Naive thymus-derived CD4-positive, alpha-beta T cell (primary cell): ENCODE measurements around the gene S100P. TPM values are rescaled to one million over a fixed set of nuclear protein-coding genes. Genes with fewer than 3 reads are reported as not detected.

ENCODE experiments used
- ATAC-seq: fragments of 150-1000 bp; cut with Tn5 transposase; 2 replicates; pipeline ENCODE4 v1.10.0; 2021; ENCODE audit warnings: mild to moderate bottlenecking, moderate library complexity
- CTCF ChIA-PET: fragments of 350-600 bp; sonication (Branson Sonifier 250); formaldehyde crosslinking; loops from one replicate; lab custom pipeline; 2021; ENCODE audit warnings: antibody characterized with exemption; lab: Charles Lee
- POLR2A ChIA-PET: fragments of 350-600 bp; sonication (Branson Sonifier 250); formaldehyde crosslinking; loops from one replicate; lab custom pipeline; 2021; ENCODE audit warnings: antibody characterized with exemption, inconsistent platforms; lab: Charles Lee
- DNase-seq, 9 donors: peaks; one replicate each; pipeline versions ENCODE4 v3.0.0 to v3.0.0-alpha.2; 2020 to 2022; ENCODE audit warnings: mixed read lengths in 1 of 9
- H3K27ac ChIP-seq: one replicate; pipeline ENCODE4 v1.7.0; 2013; ENCODE audit warnings: mild to moderate bottlenecking, low read depth, low read length, moderate library complexity
- H3K27me3 ChIP-seq, 2 donors: one replicate each; pipeline ENCODE4 v1.7.0; 2013; ENCODE audit warnings: low read length in 2 of 2, mild to moderate bottlenecking in 2 of 2, moderate library complexity in 2 of 2; ENCODE audit not compliant: control insufficient read depth in 2 of 2, insufficient read depth in 2 of 2
- H3K36me3 ChIP-seq, 3 experiments: 1 replicate in 2 of 3; 2 replicates in 1 of 3; pipeline ENCODE4 v1.7.0; 2013; ENCODE audit warnings: low read length in 3 of 3, mild to moderate bottlenecking in 3 of 3, moderate library complexity in 1 of 3; ENCODE audit not compliant: insufficient read depth in 3 of 3, control insufficient read depth in 2 of 3
- H3K4me1 ChIP-seq, 2 donors: one replicate each; pipeline ENCODE4 v1.7.0; 2013; ENCODE audit warnings: low read length in 2 of 2, mild to moderate bottlenecking in 2 of 2, moderate library complexity in 1 of 2; ENCODE audit not compliant: control insufficient read depth in 2 of 2, insufficient read depth in 2 of 2
- H3K4me3 ChIP-seq: 2 replicates; pipeline ENCODE4 v1.7.0; 2013; ENCODE audit warnings: mild to moderate bottlenecking, low read length
- H3K9me3 ChIP-seq, 3 experiments: 1 replicate in 2 of 3; 2 replicates in 1 of 3; pipeline ENCODE4 v1.7.0; 2013; ENCODE audit warnings: low read length in 3 of 3; ENCODE audit not compliant: control insufficient read depth in 2 of 3
- H3K27ac Mint-ChIP-seq, 9 donors: one replicate each; pipeline ENCODE4 v1.8.0; 2020 to 2022; ENCODE audit warnings: mixed read lengths in 9 of 9, mild to moderate bottlenecking in 8 of 9, moderate library complexity in 5 of 9, inconsistent platforms in 2 of 9
- H3K27me3 Mint-ChIP-seq, 5 donors: one replicate each; pipeline ENCODE4 v1.8.0; 2021 to 2022; ENCODE audit warnings: mixed read lengths in 5 of 5, mild to moderate bottlenecking in 1 of 5
- H3K36me3 Mint-ChIP-seq, 5 donors: one replicate each; pipeline ENCODE4 v1.8.0; 2020 to 2022; ENCODE audit warnings: mixed read lengths in 5 of 5, mild to moderate bottlenecking in 3 of 5, inconsistent platforms in 1 of 5
- H3K4me1 Mint-ChIP-seq, 7 donors: one replicate each; pipeline ENCODE4 v1.8.0; 2020 to 2022; ENCODE audit warnings: mixed read lengths in 7 of 7, mild to moderate bottlenecking in 3 of 7, inconsistent platforms in 1 of 7
- H3K4me3 Mint-ChIP-seq, 10 donors: one replicate each; pipeline ENCODE4 v1.8.0; 2020 to 2022; ENCODE audit warnings: mild to moderate bottlenecking in 10 of 10, mixed read lengths in 10 of 10, moderate library complexity in 6 of 10, inconsistent platforms in 2 of 10
- H3K9me3 Mint-ChIP-seq, 11 donors: one replicate each; pipeline ENCODE4 v1.8.0; 2020 to 2022; ENCODE audit warnings: mixed read lengths in 11 of 11, mild to moderate bottlenecking in 4 of 11, inconsistent platforms in 1 of 11, moderate library complexity in 1 of 11
- intact Hi-C, 2 donors: fragments of 100-400 bp; cut with micrococcal nuclease; formaldehyde crosslinking; loops; one replicate each; pipeline ENCODE4 v1.15.1; 2023
- polyA plus RNA-seq, 2 donors: library from polyadenylated mRNA; unstranded; fragments of 300-500 nt; fragmentation: Illumina TruSeq; gene quantifications; one replicate each; pipeline ENCODE4 v1.2.3, GENCODE V29; 2021
- total RNA-seq, 6 experiments: library from RNA in 5 of 6; stranded (reverse) in 5 of 6; gene quantifications; 1 replicate in 5 of 6; 2 replicates in 1 of 6; pipeline ENCODE4 v1.2.3 and lab custom pipeline; 2021 to 2026

The S100P gene
- total and polyA plus RNA-seq, 7 experiments from 2014 or later = 0.65 to 15.7 (median 8.0) TPM; not detected in 3

DNA sequence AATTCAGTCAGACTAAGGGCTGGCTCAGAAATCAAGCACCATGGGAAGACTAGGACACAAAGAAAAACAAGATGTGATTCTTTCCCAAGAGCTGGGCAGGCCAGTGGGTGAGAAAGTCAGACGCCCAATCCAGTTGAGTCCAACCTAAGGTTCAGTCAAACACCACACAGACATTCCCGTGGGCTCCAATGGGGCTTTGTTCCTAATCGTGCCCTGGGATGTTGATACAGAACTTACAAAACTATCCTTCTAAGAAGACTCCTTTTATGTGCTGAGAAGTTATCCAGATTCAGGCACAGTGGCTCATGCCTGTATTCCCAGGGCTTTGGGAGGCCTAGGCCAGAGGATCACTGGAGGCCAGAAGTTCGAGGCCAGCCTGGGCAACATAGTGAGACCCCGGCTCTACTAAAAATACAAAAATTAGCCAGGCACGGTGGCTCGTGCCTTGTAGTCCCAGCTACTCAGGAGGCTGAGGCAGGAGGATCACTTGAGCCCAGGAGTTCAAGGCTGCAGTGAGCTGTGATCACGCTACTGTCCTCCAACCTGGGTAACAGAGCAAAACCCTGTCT is 26.0 kb downstream of the S100P start:
- Histone ChIP-seq H3K27ac (peak overlapping the region; percentile 26), H3K9me3 (no peaks in the 10 kb centered on the region), H3K27me3 (no peaks in the 10 kb centered on the region), H3K4me1 (peaks cover 19 to 20% of the 10 kb centered on the region in 2 donors), H3K36me3 (no peaks in the 10 kb centered on the region), H3K4me3 (no peak overlapping the region)
- ChIA-PET CTCF (interaction anchor here (0.7 to 8.4 kb wide), 14 partner anchors 10 to 362 kb away, joined by 3 to 156 read pairs (median 5); partner anchors contain the start of genes GRPEL1 and MRFAP1L1), POLR2A (interaction anchor here (0.6 to 23.6 kb wide), 9 partner anchors 12 to 351 kb away, joined by 3 to 696 read pairs (median 6); partner anchors contain the start of genes MRFAP1 and S100P)
- Mint-ChIP-seq H3K27me3 (peaks cover 0 to 4% (median 0%) of the 10 kb centered on the region in 5 donors), H3K4me1 (peaks cover 22 to 51% (median 34%) of the 10 kb centered on the region in 7 donors), H3K36me3 (peaks cover 0 to 7% (median 4%) of the 10 kb centered on the region in 5 donors), H3K9me3 (peaks cover 0 to 5% (median 0%) of the 10 kb centered on the region in 11 donors), H3K4me3 (peak overlapping the region in 2 of 10 donors; percentile 40 to 59), H3K27ac (peak overlapping the region in 5 of 9 donors; percentile 12 to 82 (median 51))
- no peak for ATAC-seq
- intact Hi-C loops = loop anchor here (1.0 to 5.0 kb wide), 5 partner anchors 63 to 363 kb away; partner anchors contain the start of gene KIAA0232 (in 1 of the 2)
- no peak for DNase-seq

DNA sequence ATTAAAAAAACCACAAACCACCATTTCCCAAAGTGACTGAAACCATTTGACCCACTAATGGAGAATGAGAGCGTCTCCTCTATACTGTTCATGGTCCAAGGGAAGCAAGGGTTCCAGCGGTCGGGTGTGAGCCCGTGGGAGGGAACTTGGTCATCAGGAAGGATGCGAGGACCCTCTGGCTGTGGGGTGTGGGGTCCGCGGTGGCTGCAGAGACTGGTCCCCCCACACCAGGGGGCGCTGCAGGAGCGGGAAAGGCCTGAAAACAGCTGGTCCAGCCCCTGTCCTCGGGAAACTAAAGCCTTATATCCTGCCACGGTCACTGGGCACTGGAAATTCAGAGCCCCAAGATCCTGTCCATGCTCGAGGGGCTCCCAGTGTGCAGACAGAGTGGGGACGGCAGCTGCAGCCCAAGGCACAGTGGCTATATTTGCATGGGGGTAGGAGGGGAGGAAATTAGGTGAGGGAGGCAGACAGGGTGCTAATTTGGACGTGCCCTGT is 26.6 kb downstream of the S100P start:
- no peak overlapping the region for H3K27ac ChIP-seq
- H3K27me3 Mint-ChIP-seq = peaks cover 0 to 4% (median 0%) of the 10 kb centered on the region in 5 donors
- H3K4me1 ChIP-seq = peaks cover 17 to 19% of the 10 kb centered on the region in 2 donors
- H3K9me3 ChIP-seq = no peaks in the 10 kb centered on the region
- peaks cover 22 to 46% (median 33%) of the 10 kb centered on the region in 7 donors for H3K4me1 Mint-ChIP-seq
- peak overlapping the region in 5 of 9 donors; percentile 41 to 83 (median 80) for H3K27ac Mint-ChIP-seq
- peak; percentile 63 for ATAC-seq
- POLR2A ChIA-PET = interaction anchor here (0.6 to 23.6 kb wide), 9 partner anchors 12 to 351 kb away, joined by 3 to 696 read pairs (median 6); partner anchors contain the start of genes GRPEL1, MRFAP1 and S100P
- no peaks in the 10 kb centered on the region for H3K36me3 ChIP-seq
- H3K27me3 ChIP-seq = no peaks in the 10 kb centered on the region
- intact Hi-C loops = loop anchor here (1.0 kb wide), 4 partner anchors 62 to 362 kb away; partner anchors contain the start of gene KIAA0232 (in 1 of the 2)
- peak; percentile 49 to 89 (median 72) for DNase-seq
- H3K4me3 Mint-ChIP-seq = peak overlapping the region in 8 of 10 donors; percentile 34 to 70 (median 49)
- peaks cover 0 to 5% (median 0%) of the 10 kb centered on the region in 11 donors for H3K9me3 Mint-ChIP-seq
- H3K36me3 Mint-ChIP-seq = peaks cover 0 to 7% (median 4%) of the 10 kb centered on the region in 5 donors
- CTCF ChIA-PET = interaction anchor here (0.7 to 8.4 kb wide), 14 partner anchors 11 to 362 kb away, joined by 3 to 156 read pairs (median 5); partner anchors contain the start of genes GRPEL1 and MRFAP1L1
- H3K4me3 ChIP-seq = no peak overlapping the region

DNA sequence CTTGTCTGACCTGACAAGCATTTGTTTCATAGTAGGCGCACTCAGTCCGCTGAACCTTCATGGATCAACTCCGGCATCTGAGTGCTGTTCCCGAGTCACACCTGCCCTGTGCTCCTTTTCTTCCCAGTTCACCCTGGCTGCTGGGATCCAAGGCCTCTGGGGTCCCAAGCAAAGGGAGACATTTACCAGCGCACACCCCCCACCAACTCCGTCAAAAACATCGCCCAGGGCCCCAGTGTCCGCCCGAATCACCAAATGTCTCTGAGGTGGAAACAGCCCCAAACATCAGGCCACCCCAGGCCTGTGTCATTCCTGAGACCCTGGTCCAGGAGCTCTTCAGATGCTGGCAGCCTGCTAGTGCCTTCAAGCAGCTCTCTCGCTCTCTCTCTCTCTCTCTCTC is 27.4 kb downstream of the S100P start:
- Mint-ChIP-seq H3K27ac (peak overlapping the region in 5 of 9 donors; percentile 4 to 80 (median 23)), H3K36me3 (peaks cover 0 to 7% (median 4%) of the 10 kb centered on the region in 5 donors), H3K4me1 (peaks cover 16 to 38% (median 25%) of the 10 kb centered on the region in 7 donors), H3K27me3 (no peaks in the 10 kb centered on the region), H3K9me3 (peaks cover 0 to 1% (median 0%) of the 10 kb centered on the region in 11 donors), H3K4me3 (no peak overlapping the region)
- ChIA-PET CTCF (interaction anchor here (0.7 to 8.4 kb wide), 4 partner anchors 153 to 361 kb away, joined by 3 to 156 read pairs (median 28); partner anchors contain the start of gene GRPEL1), POLR2A (interaction anchor here (2.2 to 3.8 kb wide), 2 partner anchors 152 to 350 kb away, joined by 6 to 24 read pairs; no protein-coding TSS in a partner anchor)
- no peak for ATAC-seq
- H3K4me1 ChIP-seq = peaks cover 12 to 14% of the 10 kb centered on the region in 2 donors
- intact Hi-C loops = no loop called here
- no peaks in the 10 kb centered on the region for H3K9me3 ChIP-seq
- DNase-seq = no peak
- no peak overlapping the region for H3K27ac ChIP-seq
- H3K36me3 ChIP-seq = no peaks in the 10 kb centered on the region
- no peaks in the 10 kb centered on the region for H3K27me3 ChIP-seq
- no peak overlapping the region for H3K4me3 ChIP-seq

DNA sequence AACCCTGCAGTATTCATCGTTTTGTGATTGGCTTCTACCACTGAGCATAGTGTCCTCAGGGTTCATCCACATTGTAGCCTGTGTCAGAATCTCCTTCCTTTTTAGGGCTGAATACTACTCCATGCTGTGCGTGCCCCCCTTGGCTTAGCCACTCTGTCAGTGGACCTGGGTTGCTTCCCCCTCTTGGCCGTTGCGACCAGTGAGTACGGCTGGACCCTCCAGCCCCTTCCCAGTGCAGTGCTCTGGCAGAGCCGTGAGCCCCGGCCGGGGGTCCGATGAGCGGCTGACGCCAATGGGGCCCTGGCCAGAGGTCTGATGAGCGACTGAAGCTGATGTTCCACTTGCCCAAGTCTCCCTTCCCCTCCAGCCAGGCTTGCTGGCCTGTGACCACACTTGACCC is 29.2 kb downstream of the S100P start:
- H3K4me3 ChIP-seq = no peak overlapping the region
- no peak overlapping the region for H3K4me3 Mint-ChIP-seq
- peaks cover 3 to 11% of the 10 kb centered on the region in 2 donors for H3K4me1 ChIP-seq
- no peak overlapping the region for H3K27ac Mint-ChIP-seq
- H3K27me3 Mint-ChIP-seq = no peaks in the 10 kb centered on the region
- H3K27ac ChIP-seq = no peak overlapping the region
- no peaks in the 10 kb centered on the region for H3K27me3 ChIP-seq
- no peaks in the 10 kb centered on the region for H3K9me3 ChIP-seq
- CTCF ChIA-PET = interaction anchor here (8.4 kb wide), 1 partner anchor 151 kb away, joined by 156 read pairs; no protein-coding TSS in a partner anchor
- peaks cover 0 to 7% (median 4%) of the 10 kb centered on the region in 5 donors for H3K36me3 Mint-ChIP-seq
- H3K9me3 Mint-ChIP-seq = peaks cover 0 to 1% (median 0%) of the 10 kb centered on the region in 11 donors
- POLR2A ChIA-PET = no interaction called here
- peaks cover 16 to 35% (median 23%) of the 10 kb centered on the region in 7 donors for H3K4me1 Mint-ChIP-seq
- no peaks in the 10 kb centered on the region for H3K36me3 ChIP-seq
- intact Hi-C loops = no loop called here
- DNase-seq (no peak), ATAC-seq (no peak)

DNA sequence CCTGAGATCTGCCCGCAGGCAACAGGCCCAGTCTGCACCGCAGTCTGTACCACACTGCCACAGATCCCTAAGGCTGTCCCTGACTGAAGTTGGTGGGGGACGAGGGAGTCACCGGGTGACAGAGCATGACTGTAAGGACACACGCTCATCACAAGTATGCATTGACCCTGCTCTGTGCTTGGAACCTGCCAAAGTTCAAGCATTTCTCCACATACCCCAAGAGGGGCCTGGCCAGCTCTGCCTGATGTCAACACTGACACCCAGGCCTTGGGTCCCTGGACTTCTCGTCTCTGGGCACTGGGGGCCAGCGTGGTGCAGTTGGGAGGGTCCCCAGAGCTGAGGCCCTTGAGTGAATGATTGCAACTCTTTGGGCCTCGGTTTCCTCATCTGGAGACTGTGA is 30.2 kb downstream of the S100P start:
- Histone ChIP-seq H3K36me3 (no peaks in the 10 kb centered on the region), H3K9me3 (no peaks in the 10 kb centered on the region), H3K4me3 (no peak overlapping the region), H3K4me1 (peaks cover 0 to 6% of the 10 kb centered on the region in 2 donors), H3K27ac (no peak overlapping the region), H3K27me3 (no peaks in the 10 kb centered on the region)
- Mint-ChIP-seq H3K27ac (no peak overlapping the region), H3K9me3 (peaks cover 0 to 1% (median 0%) of the 10 kb centered on the region in 11 donors), H3K4me1 (peaks cover 13 to 34% (median 24%) of the 10 kb centered on the region in 7 donors), H3K36me3 (peaks cover 0 to 3% (median 3%) of the 10 kb centered on the region in 5 donors), H3K4me3 (no peak overlapping the region), H3K27me3 (no peaks in the 10 kb centered on the region)
- ATAC-seq (no peak), DNase-seq (no peak)
- intact Hi-C loops = no loop called here
- CTCF ChIA-PET = interaction anchor here (1.2 kb wide), 1 partner anchor 150 kb away, joined by 6 read pairs; no protein-coding TSS in a partner anchor
- POLR2A ChIA-PET = interaction anchor here (0.5 kb wide), 1 partner anchor 126 kb away, joined by 6 read pairs; no protein-coding TSS in a partner anchor

- intact Hi-C loops = no loop called here
These were observed 30.9 kb downstream of the S100P start for GRCh38 chr4:6724421-6725111.

More at GRCh38 chr4:6724421-6725111, 30.9 kb downstream of the S100P start:
- peaks cover 0 to 1% (median 0%) of the 10 kb centered on the region in 11 donors for H3K9me3 Mint-ChIP-seq
- H3K4me3 Mint-ChIP-seq = no peak overlapping the region
- POLR2A ChIA-PET = no interaction called here
- peaks cover 0 to 2% (median 0%) of the 10 kb centered on the region in 5 donors for H3K27me3 Mint-ChIP-seq
- DNase-seq (no peak), ATAC-seq (no peak)
- no peak overlapping the region for H3K4me3 ChIP-seq
- H3K4me1 Mint-ChIP-seq = peaks cover 10 to 27% (median 17%) of the 10 kb centered on the region in 7 donors
- H3K27me3 ChIP-seq = no peaks in the 10 kb centered on the region
- peaks cover 0 to 6% of the 10 kb centered on the region in 2 donors for H3K4me1 ChIP-seq
- no peaks in the 10 kb centered on the region for H3K36me3 ChIP-seq
- H3K27ac ChIP-seq = no peak overlapping the region
- no peaks in the 10 kb centered on the region for H3K36me3 Mint-ChIP-seq
- H3K27ac Mint-ChIP-seq = peak overlapping the region in 3 of 9 donors; percentile 17 to 41 (median 23)
- CTCF ChIA-PET = interaction anchor here (0.6 to 1.2 kb wide), 2 partner anchors 149 to 169 kb away, joined by 3 to 6 read pairs; no protein-coding TSS in a partner anchor
- no peaks in the 10 kb centered on the region for H3K9me3 ChIP-seq
